Adrenal gland (tissue), 5 donors: ENCODE data around the gene RBM28.

Experiments
- CTCF ChIP-seq, 6 experiments: fragments of 450-650 bp in 4 of 6; fragments of 200-600 bp in 2 of 6; sonication (generic) in 1 of 6; IDR thresholded peaks; 1 replicate in 5 of 6; 2 replicates in 1 of 6; pipeline versions ENCODE4 v1.5.1 to v1.8.0; 2016 to 2021; ENCODE audit warnings: antibody characterized with exemption in 6 of 6, mild to moderate bottlenecking in 2 of 6, moderate library complexity in 1 of 6
- POLR2A ChIP-seq, 2 donors: fragments of 450-650 bp; IDR thresholded peaks; one replicate each; pipeline ENCODE4 v1.6.1; 2017; ENCODE audit warnings: antibody characterized with exemption in 2 of 2, mild to moderate bottlenecking in 2 of 2, moderate library complexity in 1 of 2
- donor health status: DM: no; HTN: no; CAD: no.

GRCh38 chr7:128374041-128374440 lies 30.3 kb upstream of the RBM28 start:
- TF ChIP-seq POLR2A (IDR thresholded peaks at IDR 0.05) (no peak), CTCF (IDR thresholded peaks at IDR 0.05) (no peak)
